NCI-H460 (cell line): ENCODE results near the gene SPRED3. TPM values are rescaled to one million over a fixed set of nuclear protein-coding genes. Genes with fewer than 3 reads are reported as not detected.
"Not testable (repeated sequence)": the region's sequence is repeated elsewhere in the genome, so short reads cannot be mapped to it uniquely, and the experiment has no call there.

ENCODE experiments used
- DNase-seq: peaks from one replicate; pipeline ENCODE4 v3.0.0-alpha.2; 2016; ENCODE audit warnings: low read depth; ENCODE audit errors: extremely low read depth
- polyA plus RNA-seq: library from polyadenylated mRNA; depleted of rRNA; stranded (reverse); fragments of >200 nt; gene quantifications from 2 replicates; pipeline ENCODE4 v1.2.3, GENCODE V29; 2014; cell fraction: nucleus; rRNA removed
- total RNA-seq: library from RNA; depleted of rRNA; stranded (reverse); fragments of >200 nt; shearing (Covaris generic); gene quantifications from 2 replicates; pipeline ENCODE4 v1.2.3, GENCODE V29; 2014; rRNA removed

SPRED3 gene, protein sequence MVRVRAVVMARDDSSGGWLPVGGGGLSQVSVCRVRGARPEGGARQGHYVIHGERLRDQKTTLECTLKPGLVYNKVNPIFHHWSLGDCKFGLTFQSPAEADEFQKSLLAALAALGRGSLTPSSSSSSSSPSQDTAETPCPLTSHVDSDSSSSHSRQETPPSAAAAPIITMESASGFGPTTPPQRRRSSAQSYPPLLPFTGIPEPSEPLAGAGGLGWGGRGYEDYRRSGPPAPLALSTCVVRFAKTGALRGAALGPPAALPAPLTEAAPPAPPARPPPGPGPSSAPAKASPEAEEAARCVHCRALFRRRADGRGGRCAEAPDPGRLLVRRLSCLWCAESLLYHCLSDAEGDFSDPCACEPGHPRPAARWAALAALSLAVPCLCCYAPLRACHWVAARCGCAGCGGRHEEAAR
- total RNA-seq, result 0.29 and 0.97 TPM in 2 replicates
- polyA plus RNA-seq, result 0.82 and 0.88 TPM in 2 replicates

DNA sequence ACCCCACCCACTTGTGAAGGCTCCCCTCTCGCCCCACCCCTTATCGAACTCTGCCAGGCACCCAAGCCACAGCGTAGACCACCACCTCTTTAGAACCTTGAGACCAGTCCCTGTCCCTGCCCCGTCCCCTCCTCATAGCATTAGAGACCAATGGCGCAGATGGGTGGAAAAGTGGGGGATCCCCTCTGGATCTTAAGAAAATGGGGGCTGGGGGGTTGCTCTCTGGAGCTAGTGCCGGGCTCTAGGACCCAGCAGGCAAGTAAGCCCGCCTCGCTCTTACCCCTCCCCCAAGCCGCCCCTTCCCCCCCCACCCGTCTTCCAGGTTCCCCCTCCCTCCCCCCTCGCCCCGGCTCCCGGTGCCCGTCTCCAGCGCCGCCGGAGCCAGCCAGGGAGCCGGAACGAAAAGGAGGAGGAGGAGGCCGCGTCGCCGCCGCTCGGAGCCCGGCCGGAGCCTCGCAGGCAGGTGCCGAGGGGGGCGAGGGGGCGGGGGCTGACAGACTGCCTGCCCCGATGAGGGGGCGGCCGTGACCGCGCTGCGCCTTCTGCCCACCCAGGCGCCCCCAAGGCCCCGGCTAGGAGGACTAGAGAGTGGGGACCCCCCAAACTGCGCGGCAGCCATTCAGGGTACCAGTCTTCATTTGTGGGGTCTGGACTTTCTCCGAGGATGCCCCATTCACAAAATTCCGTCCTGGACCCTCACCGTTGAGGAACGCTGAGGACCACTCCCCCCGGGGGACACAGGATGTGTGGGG is at the start of gene SPRED3:
SPRED3 (plus strand) TSS at position 349 of the 752 bp plus-strand sequence. CDS start 1,606 bp downstream, outside the sequence.
- no peak for DNase-seq

DNA sequence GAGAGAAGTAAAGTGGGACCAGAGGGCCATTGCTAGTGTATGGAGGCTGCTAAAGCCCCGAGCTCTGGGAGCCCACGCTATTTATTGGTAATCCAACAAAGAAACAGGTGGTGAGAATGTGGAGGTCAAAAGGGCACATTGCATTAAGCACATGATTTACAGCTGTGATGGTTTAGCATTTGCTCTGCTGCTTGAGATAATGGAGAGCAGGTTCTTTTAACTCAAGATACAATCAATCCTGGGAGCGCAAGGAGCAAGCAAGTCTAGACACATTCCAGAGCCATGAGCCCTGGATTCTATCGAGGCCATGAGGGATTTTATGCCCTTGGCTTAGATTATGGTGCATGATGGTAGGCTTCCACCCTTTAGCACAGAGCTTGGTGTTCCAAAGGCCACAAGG is 49.5 kb upstream of the SPRED3 start:
- DNase-seq, result not testable (repeated sequence)

DNA sequence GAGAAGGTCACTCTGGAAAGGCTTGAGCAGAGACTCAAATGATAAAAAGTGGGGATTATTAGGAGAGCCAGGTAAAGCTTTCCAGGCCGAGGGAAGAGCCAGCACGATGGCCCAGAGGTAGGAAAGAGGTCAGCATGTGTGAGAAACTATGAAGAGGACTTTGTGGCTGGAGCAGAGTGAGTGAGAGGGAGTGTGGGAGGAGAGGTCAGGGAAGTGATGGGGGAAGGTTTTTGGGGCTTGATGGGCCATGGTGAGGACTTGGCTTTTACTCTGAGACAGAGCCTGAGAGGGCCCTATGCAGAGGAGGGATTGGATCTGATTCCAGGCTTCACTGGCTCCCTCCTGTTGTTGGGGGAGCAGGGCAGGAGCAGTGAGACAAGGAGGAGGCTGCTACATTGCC is 47.6 kb upstream of the SPRED3 start:
- DNase-seq, result no peak

DNA sequence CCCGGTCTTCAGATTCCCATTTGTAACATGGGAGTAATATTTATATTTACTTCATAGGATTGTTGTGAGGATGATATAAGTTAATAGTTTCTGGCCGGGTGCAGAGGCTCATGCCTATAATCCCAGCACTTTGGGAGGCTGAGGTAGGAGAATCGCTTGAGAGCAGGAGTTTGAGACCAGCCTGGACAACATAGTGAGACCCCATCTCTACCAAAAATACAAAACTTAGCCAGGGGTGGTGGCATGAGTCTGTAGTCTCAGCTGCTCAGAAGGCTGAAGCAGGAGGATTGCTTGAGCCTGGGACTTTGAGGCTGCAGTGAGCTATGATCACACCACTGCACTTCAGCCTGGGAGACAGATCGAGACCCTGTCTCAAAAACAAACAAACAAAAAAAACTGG is 41.7 kb upstream of the SPRED3 start:
- DNase-seq, result no peak

GRCh38 chr19:38350883-38351282 is 37.6 kb upstream of the SPRED3 start:
- DNase-seq, result no peak

- no peak for DNase-seq
Measured at GRCh38 chr19:38351865-38352395, 36.6 kb upstream of the SPRED3 start.

GRCh38 chr19:38352611-38353010 is 35.9 kb upstream of the SPRED3 start:
- no peak for DNase-seq

DNA sequence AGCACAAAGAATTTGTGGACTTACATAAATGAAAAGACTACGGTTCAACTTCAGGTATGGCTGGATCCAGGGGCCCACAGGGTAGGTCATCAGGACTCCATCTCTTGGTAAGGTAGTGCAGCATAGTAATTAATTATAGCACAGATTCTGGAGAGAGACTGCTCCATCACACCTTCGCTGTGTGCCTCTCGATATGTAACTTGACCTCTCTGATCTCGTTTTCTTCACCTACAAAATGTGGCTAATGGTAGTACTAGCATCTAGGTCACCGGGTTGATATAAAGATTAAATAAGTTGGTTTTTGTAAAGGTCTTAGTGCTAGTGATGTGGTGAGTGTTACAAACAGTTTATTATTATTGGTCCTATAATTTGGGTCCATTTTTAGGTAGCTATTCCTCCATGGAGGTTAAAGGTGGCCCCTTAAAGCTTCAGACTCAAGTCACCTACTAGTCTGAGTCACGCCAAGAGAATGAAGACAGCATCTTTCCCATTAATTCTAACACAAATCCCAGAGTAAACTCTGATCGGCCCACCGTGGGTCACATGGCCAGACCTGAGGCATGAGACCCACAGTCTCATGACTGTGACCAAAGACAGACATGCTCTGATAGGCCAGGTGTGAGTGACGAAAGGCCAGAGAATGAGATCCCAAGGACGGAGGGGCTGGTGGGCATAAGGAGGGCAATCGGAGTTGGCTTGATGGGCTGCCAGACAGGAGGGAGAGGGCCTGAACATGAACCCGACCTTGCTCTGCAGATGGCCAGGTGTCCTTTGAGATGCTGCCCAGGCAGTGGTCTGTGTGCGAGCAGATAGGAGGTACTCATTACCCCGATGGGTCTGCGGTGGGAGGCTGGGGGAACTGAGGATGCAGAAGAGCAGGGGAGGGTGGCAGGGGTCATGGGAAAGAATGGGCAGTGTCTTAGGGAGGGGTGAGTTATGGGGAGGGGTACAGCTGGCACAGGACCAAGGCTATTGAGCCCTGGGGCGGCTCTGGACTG is 32.5 kb upstream of the SPRED3 start:
- no peak for DNase-seq

DNA sequence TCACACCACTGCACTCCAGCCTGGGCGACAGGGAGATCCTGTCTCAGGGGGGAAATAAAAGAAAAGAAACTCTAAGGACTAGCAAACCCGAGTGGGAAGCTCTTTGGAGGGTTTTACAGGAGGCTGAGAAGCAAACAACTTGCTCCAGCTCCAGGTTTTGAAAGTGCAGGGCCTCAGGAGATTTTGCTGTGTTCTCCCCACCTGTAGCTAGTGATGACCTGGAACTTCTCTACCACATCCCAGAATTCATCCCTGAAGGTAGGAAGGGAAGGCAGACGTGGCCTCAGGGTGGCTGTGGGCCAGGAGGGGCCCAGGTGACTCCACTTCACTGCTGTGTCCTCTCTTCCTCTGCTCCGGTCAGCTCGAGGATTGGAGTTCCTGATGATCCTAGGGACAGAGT is 30.4 kb upstream of the SPRED3 start:
- DNase-seq, result no peak

- no peak for DNase-seq
Measured at GRCh38 chr19:38359242-38360021, 29.1 kb upstream of the SPRED3 start.

DNA sequence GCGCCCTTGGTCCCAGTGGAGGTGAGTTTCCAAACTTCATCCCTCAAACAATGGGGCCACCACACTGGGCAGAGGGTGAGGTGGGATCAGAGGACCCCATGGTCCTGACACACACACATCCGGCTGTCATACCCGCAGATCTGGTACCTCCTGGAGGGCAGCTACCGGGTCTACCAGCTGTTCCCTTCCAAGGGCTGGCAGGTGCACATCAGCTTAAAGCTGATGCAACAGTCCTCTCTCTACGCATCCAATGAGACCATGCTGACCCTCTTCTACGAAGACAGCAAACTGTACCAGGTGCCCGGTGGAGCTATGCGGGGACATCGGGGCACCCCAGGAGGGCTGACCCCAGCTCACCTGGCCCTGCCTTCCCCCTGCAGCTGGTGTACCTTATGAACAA is 28.1 kb upstream of the SPRED3 start:
- DNase-seq, result no peak

- DNase-seq, result no peak
Measured at GRCh38 chr19:38360839-38361631, 27.5 kb upstream of the SPRED3 start.

DNA sequence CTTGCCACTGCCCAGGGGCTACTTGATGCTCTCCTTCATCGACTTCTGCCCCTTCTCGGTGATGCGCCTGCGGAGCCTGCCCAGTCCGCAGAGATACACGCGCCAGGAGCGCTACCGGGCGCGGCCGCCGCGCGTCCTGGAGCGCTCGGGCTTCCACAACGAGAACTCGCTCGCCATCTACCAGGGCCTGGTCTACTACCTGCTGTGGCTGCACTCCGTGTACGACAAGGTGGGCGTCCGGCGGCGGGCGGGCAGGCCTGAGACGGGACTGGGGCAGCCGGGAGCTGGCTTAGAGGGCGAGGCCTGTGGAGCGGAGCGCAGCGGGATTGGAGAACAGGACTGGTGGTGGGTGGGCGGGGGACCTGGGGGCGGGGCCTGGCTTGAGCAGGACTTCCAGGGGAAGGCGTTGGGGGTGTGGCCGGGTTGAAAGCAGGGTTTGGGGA is 26.8 kb upstream of the SPRED3 start:
- DNase-seq, result peak; percentile 59

- DNase-seq, result peak; percentile 45
Measured at GRCh38 chr19:38362076-38362945, 26.2 kb upstream of the SPRED3 start.

GRCh38 chr19:38362946-38363688 is 25.4 kb upstream of the SPRED3 start:
- not testable (repeated sequence) for DNase-seq

DNA sequence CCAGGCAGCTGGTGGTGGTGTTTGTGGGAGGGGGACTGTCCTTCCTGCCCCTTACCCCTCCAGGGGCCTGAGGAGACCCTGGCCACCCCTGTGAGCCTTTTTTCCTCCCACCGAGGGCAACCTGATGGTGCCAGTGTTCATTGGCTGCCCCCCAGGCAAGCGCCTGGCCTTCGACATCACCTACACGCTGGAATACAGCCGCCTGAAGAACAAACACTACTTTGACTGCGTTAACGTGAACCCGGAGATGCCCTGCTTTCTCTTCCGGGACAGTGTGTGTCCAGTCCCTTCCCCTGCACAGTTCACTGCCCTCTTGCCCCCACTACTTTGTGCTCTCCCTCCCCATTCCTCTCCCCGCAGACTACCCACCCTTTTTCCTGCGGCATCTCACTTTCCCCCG is 21.5 kb upstream of the SPRED3 start:
- DNase-seq, result no peak

- DNase-seq, result no peak
Measured at GRCh38 chr19:38369584-38369983, 18.9 kb upstream of the SPRED3 start.
